Measurements from ENCODE around the gene RRP12.

RRP12 gene

GRCh38 chr10:97336942-97337831 lies 64.0 kb downstream of the RRP12 start:
- peak overlapping the region in 1 of 2 donors; percentile 6 for H3K27ac ChIP-seq
- no peak overlapping the region for H3K4me3 ChIP-seq
- intact Hi-C loops (cut with DNase I; ENCODE audit: low total_unique reads) = no loop called here

GRCh38 chr10:97336446-97336845 lies 64.7 kb downstream of the RRP12 start:
- TF ChIP-seq CTCF (IDR thresholded peaks at IDR 0.05) = no peak
- Histone ChIP-seq H3K27ac (no peak overlapping the region), H3K4me3 (no peak overlapping the region), H3K4me1 (peaks cover 0 to 55% (median 35%) of the 10 kb centered on the region in 4 donors), H3K36me3 (no peaks in the 10 kb centered on the region), H3K9me3 (no peaks in the 10 kb centered on the region), H3K27me3 (no peaks in the 10 kb centered on the region)
- DNase-seq = no peak
- intact Hi-C loops (cut with DNase I; ENCODE audit: low total_unique reads) = no loop called here

More at GRCh38 chr10:97336942-97337831, 64.0 kb downstream of the RRP12 start:
- no peak for TF ChIP-seq CTCF (IDR thresholded peaks at IDR 0.05)
- H3K27me3 ChIP-seq = no peaks in the 10 kb centered on the region
- H3K36me3 ChIP-seq = no peaks in the 10 kb centered on the region
- no peaks in the 10 kb centered on the region for H3K9me3 ChIP-seq
- H3K4me1 ChIP-seq = peaks cover 0 to 47% (median 28%) of the 10 kb centered on the region in 4 donors
- no peak for DNase-seq

GRCh38 chr10:97336006-97336405 lies 65.1 kb downstream of the RRP12 start:
- H3K4me1 ChIP-seq = peaks cover 0 to 59% (median 38%) of the 10 kb centered on the region in 4 donors
- H3K4me3 ChIP-seq = no peak overlapping the region
- intact Hi-C loops (cut with DNase I; ENCODE audit: low total_unique reads) = no loop called here
- no peaks in the 10 kb centered on the region for H3K9me3 ChIP-seq
- DNase-seq = no peak
- no peaks in the 10 kb centered on the region for H3K27me3 ChIP-seq
- H3K36me3 ChIP-seq = peaks cover 0 to 3% (median 0%) of the 10 kb centered on the region in 3 donors
- TF ChIP-seq CTCF (IDR thresholded peaks at IDR 0.05) = no peak
- H3K27ac ChIP-seq = no peak overlapping the region

- intact Hi-C loops (cut with DNase I; ENCODE audit: low total_unique reads) = no loop called here
- no peak for TF ChIP-seq CTCF (IDR thresholded peaks at IDR 0.05)
- H3K27me3 ChIP-seq = no peaks in the 10 kb centered on the region
- no peak for DNase-seq
- H3K36me3 ChIP-seq = peaks cover 0 to 8% (median 2%) of the 10 kb centered on the region in 3 donors
- peaks cover 0 to 65% (median 38%) of the 10 kb centered on the region in 4 donors for H3K4me1 ChIP-seq
- peak overlapping the region; percentile 75 to 97 for H3K4me3 ChIP-seq
- no peaks in the 10 kb centered on the region for H3K9me3 ChIP-seq
- peak overlapping the region; percentile 77 to 93 for H3K27ac ChIP-seq
Measured at GRCh38 chr10:97335188-97335619, 65.9 kb downstream of the RRP12 start.

GRCh38 chr10:97334370-97335175 lies 66.6 kb downstream of the RRP12 start, which contains the start of gene FRAT2:
FRAT2 (minus strand) TSS chr10:97334729; CDS start chr10:97334572, 157 bp downstream.
- Histone ChIP-seq H3K4me1 (peaks cover 0 to 68% (median 38%) of the 10 kb centered on the region in 4 donors), H3K27me3 (no peaks in the 10 kb centered on the region), H3K9me3 (no peaks in the 10 kb centered on the region), H3K36me3 (peaks cover 0 to 11% (median 8%) of the 10 kb centered on the region in 3 donors), H3K4me3 (peak within 1 kb of the TSS; percentile 75 to 97), H3K27ac (peak within 1 kb of the TSS; percentile 77 to 93)
- DNase-seq = peak; percentile 90 to 94
- intact Hi-C loops (cut with DNase I; ENCODE audit: low total_unique reads) = loop anchor here (5.0 kb wide), 1 partner anchor 42 kb away; the partner anchor contains the start of gene ARHGAP19
- no peak for TF ChIP-seq CTCF (IDR thresholded peaks at IDR 0.05)

All from tibial artery (tissue), 4 donors.